HG03108 (cell line): ENCODE measurements around the gene PDPR.
A peak's percentile ranks its signal among the peaks of the same experiment; 100 is the strongest.
"Not testable (repeated sequence)": the region's sequence is repeated elsewhere in the genome, so short reads cannot be mapped to it uniquely, and the experiment has no call there.

Experiments
- ATAC-seq: cut with Tn5 transposase; IDR thresholded peaks from one replicate; pipeline ENCODE4 v1.9.1; 2021; ENCODE audit warnings: moderate library complexity; ENCODE audit not compliant: unreplicated experiment

Gene PDPR

GRCh38 chr16:70113982-70114826 lies at the start of gene PDPR:
TSS of gene PDPR (plus strand) at chr16:70114332. CDS start at chr16:70120493, 6,161 bp downstream.
- ATAC-seq = peak; percentile 91

DNA sequence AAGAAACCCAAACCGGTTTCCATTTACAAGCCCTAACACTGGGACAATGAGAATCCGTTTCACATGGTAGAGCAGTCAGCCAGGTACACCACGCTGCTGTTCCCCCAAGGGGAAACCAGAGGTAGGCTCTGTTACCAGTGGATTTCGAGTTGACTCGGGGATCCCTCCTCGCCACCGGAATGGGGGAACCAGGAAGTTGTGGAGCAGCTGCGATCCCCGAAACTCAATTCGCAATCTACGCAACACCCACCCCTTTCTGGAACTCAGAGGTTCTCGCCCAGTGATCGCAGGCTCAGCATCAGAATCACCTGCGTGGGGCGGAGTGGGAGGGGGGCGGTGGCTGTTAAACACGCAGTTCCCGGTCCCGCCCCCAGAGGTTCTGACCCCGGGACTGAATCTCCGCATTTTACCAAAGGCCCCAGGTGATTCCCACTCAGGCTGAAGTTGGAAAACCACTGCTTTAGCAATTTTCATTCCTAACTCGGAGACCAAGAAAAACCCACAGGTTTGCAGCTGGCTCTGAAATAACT lies 49.2 kb upstream of the PDPR start:
- not testable (repeated sequence) for ATAC-seq

GRCh38 chr16:70065376-70065745 lies 48.8 kb upstream of the PDPR start:
- ATAC-seq = peak; percentile 20

DNA sequence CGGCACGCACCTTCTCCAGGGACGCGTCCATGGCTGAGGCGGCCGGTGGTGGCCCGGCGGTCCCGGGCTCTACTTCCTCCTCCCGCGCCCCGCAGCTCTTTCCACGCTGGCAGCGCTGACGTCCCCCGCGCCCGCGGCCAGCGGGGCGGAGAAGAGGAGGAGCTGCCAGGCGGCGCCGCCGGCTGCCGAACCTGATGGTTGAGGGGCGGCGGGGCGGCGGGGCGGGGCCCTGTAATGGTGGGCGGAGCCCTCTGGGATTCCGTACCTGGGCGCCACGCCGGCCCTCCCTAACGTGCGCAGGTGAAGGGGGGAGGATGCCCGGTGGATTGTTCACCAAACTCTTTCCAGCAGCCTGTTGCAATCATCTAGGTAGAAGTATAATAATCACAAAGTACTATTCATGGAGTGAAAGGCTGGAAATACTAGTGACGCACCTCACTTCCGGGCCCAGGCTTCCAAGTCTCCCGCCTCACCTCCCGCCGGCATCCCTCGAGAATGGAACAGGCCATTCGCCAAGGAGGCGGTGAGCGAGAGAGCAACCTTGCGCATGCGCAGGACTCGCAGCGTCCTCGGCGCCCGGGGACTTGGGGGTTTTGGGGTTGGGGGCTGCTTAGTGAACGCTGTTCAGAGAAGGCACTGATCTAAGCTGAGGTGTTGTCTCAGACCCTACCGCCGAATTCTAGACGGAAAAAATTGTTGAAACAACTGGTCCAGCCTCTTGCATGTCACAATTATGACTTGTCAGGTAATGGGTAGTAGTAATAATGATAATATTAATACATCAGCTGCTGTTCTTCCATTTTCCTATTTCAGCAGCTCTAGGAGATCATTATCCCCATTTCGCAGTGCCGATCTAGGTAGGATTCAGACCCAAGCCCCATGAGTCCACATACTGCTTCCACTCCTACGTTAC lies 48.1 kb upstream of the PDPR start:
- peak; percentile 88 for ATAC-seq

GRCh38 chr16:70066751-70067150 lies 47.4 kb upstream of the PDPR start:
- ATAC-seq = not testable (repeated sequence)

- ATAC-seq = not testable (repeated sequence)
Observed at GRCh38 chr16:70079081-70079480, 35.1 kb upstream of the PDPR start.

- ATAC-seq = not testable (repeated sequence)
Observed at GRCh38 chr16:70081219-70081618, 32.9 kb upstream of the PDPR start.

GRCh38 chr16:70083931-70084330 lies 30.2 kb upstream of the PDPR start:
- ATAC-seq = not testable (repeated sequence)

DNA sequence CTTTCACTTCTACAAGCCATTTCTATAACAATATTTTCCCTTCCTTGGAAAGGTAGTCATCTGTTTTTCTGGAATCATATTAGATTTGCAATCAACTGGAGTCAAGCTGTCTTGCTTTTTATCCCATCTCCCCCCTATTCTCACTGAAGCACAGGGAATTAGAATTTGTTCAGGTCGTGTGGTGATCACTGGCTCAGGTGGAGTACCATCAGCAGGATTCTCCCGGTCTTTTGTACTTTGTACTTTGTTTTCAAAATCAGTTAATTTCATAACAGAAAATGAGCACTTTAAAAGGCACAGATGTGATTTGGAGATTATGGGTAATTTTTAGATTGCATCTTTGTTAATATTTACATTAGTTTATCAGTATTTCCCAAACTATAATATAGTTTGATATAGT lies 26.0 kb upstream of the PDPR start:
- ATAC-seq = not testable (repeated sequence)

- ATAC-seq = not testable (repeated sequence)
Observed at GRCh38 chr16:70088877-70089276, 25.3 kb upstream of the PDPR start.

GRCh38 chr16:70089289-70089688 lies 24.8 kb upstream of the PDPR start:
- not testable (repeated sequence) for ATAC-seq

GRCh38 chr16:70091104-70091503 lies 23.0 kb upstream of the PDPR start:
- ATAC-seq = not testable (repeated sequence)

DNA sequence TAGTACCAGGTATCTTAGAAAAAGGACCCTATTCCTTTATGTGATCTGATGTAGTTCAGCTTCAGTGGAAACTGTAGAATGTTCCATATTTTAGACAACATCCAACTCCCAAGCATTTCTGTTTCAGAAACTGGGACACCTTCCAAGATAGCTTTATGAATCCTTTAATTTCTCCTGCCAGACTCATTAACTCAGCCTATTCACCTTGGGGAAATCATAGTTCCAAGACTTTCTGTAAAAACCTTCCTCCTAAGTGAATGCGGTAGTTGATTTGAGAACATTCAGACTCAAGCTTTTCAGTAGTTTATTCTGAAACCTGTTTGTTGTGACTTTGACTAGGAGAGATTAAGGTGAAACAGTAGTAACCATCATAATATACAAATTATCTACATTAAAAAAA lies 20.0 kb upstream of the PDPR start:
- ATAC-seq = not testable (repeated sequence)

DNA sequence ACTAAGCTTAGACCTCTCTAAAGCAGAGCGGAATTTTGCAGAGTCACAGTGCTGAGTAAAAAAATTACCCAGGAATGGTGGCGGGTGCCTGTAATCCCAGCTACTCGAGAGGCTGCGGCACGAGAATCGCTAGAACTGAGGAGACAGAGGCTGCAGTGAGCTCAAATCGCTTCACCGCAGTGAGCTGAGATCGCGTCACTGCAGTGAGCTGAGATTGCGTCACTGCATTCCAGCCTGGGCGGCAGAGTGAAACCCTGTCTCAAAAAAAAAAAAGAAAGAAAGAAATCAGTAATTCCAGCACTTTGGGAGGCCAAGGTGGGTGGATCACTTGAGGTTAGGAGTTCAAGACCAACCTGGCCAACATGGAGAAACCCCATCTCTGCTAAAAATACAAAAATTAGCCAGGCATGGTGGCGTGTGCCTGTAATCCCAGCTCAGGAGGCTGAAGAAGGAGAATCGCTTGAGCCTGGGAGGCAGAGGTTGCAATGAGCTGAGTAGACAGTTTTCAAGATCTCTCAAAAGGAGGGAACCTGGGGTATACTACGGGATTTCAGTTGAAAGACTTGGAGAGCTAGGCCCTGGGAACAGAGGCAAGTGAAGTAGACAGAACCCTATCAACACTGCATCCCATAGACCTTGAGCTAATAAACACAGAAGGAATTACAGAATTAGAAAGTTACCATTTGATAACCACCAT lies 4.4 kb upstream of the PDPR start:
- ATAC-seq = not testable (repeated sequence)

- not testable (repeated sequence) for ATAC-seq
Observed at GRCh38 chr16:70112162-70112561, 2.0 kb upstream of the PDPR start.

GRCh38 chr16:70113599-70113981 lies 542 bp upstream of the PDPR start:
- ATAC-seq = peak; percentile 17

GRCh38 chr16:70118354-70118753 lies 4.2 kb downstream of the PDPR start:
- ATAC-seq = not testable (repeated sequence)

DNA sequence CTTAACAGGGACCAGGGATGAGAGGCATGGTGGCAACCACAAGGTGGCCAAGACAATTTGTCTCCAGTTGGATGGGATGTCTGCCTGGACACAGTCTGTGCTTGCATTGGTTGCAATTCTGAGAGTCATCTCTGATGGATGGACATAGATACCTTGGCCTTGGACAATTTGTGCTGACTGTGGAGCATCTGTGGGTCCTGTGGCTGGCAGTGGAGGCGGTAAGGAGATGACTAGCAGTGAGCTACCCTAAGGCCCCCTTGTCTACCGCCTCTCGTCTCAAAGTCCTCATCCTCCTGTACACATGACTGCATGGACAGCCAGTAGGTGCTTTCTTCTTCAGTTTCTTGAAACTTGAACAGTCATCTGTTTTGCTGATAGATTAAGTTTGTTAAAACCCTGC lies 4.6 kb downstream of the PDPR start:
- ATAC-seq = not testable (repeated sequence)

DNA sequence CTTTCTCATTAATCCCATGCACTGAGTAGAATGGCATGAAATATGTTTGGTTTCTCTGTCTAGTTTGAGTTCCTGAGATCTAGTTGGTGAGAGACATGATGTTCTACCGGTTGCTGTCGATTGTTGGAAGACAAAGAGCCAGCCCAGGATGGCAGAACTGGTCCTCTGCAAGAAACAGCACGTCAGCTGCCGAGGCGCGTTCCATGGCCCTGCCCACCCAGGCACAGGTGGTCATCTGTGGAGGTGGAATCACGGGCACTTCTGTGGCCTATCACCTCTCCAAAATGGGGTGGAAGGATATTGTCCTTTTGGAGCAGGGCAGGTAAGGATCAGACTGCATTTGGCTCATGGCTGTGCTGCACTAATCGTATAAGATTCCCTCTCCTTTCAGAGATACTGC lies 6.3 kb downstream of the PDPR start:
- ATAC-seq = not testable (repeated sequence)

DNA sequence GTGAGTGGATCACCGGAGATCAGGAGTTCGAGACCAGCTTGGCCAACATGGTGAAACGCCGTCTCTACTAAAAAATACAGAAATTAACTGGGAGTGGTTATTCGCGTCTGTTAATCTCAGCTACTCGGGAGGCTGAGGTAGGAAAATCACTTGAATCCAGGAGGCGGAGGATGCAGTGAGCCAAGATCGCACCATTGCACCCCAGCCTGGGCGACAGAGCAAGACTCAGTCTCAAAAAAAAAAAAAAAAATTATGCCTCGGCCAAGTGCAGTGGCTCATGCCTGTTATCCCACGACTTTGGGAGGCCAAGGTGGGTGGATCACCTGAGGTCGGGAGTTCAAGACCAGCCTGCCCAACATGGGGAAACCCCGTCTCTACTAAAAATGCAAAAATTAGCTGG lies 9.7 kb downstream of the PDPR start:
- ATAC-seq = not testable (repeated sequence)

- ATAC-seq = not testable (repeated sequence)
Observed at GRCh38 chr16:70126226-70126625, 12.1 kb downstream of the PDPR start.
